Mammary epithelial cell (primary cell): Measurements from ENCODE around the gene MIP.

Source experiments
- EZH2 ChIP-seq: IDR thresholded peaks from 2 replicates; pipeline ENCODE4 v1.6.1; 2012; ENCODE audit warnings: low read length, inconsistent platforms, borderline replicate concordance
- TF ChIP-seq, protein P1 (sequence below), 2 donors: IDR thresholded peaks in 1 of 2; conservative IDR thresholded peaks in 1 of 2; 2 replicates each; pipeline ENCODE4 v1.5.1; 2011 to 2012; ENCODE audit warnings: inconsistent platforms in 2 of 2, low read length in 2 of 2, mild to moderate bottlenecking in 2 of 2, control low read depth in 1 of 2, low read depth in 1 of 2; ENCODE audit not compliant: insufficient read depth in 1 of 2; ENCODE audit errors: extremely low read depth in 1 of 2

DNA sequence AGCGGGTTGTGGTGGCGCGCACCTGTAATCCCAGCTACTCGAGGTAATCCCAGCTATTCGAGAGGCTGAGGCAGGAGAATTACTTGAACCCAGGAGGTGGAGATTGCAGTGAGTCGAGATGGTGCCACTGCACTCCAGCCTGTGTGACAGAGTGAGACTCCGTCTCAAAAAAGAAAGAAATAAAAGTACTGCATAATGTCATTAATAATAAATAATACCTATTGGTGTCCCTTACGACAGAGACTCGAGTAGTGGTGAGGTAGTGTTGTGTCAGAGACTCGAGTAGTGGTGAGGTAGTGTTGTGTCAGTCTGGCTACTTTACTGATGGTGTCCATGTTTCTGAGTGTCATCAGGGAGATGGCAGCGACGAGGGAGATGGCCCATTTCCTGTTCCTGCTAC, 32.2 kb upstream of the MIP start:
- TF ChIP-seq, protein P1, sequence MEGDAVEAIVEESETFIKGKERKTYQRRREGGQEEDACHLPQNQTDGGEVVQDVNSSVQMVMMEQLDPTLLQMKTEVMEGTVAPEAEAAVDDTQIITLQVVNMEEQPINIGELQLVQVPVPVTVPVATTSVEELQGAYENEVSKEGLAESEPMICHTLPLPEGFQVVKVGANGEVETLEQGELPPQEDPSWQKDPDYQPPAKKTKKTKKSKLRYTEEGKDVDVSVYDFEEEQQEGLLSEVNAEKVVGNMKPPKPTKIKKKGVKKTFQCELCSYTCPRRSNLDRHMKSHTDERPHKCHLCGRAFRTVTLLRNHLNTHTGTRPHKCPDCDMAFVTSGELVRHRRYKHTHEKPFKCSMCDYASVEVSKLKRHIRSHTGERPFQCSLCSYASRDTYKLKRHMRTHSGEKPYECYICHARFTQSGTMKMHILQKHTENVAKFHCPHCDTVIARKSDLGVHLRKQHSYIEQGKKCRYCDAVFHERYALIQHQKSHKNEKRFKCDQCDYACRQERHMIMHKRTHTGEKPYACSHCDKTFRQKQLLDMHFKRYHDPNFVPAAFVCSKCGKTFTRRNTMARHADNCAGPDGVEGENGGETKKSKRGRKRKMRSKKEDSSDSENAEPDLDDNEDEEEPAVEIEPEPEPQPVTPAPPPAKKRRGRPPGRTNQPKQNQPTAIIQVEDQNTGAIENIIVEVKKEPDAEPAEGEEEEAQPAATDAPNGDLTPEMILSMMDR (conservative IDR thresholded peaks at IDR 0.05 in 1 of 2, IDR thresholded peaks at IDR 0.05 in 1 of 2; ENCODE audit: extremely low read depth in 1 of 2, insufficient read depth in 1 of 2, low read depth in 1 of 2, low read length in 2 of 2): no peak
- TF ChIP-seq EZH2: no peak
